Measurements from ENCODE around the gene DUS1L. TPM values are rescaled to one million over a fixed set of nuclear protein-coding genes. Genes with fewer than 3 reads are reported as not detected.

The DUS1L gene
- polyA plus RNA-seq, 1 of the 3 experiments (the other 2 are of a cell fraction): 163 TPM

Other genes starting within 250 kb of the DUS1L start
- gene MCRIP1, start 232.5 kb downstream of the DUS1L start, polyA plus RNA-seq (2012; rRNA removed): 120 and 156 TPM in 2 replicates
- gene PPP1R27, start 230.8 kb downstream of the DUS1L start, polyA plus RNA-seq (2012; rRNA removed): 0.07 and 0.16 TPM in 2 replicates
- 112 and 165 TPM in 2 replicates for gene P4HB, start 205.3 kb downstream of the DUS1L start, polyA plus RNA-seq (2012; rRNA removed)
- gene ARHGDIA, start 194.5 kb downstream of the DUS1L start, polyA plus RNA-seq (2012; rRNA removed): 184 and 385 TPM in 2 replicates
- gene ALYREF, start 174.2 kb downstream of the DUS1L start, polyA plus RNA-seq (2012; rRNA removed): 176 and 269 TPM in 2 replicates
- 1,022 and 1,275 TPM in 2 replicates for gene ANAPC11, start 174.1 kb downstream of the DUS1L start, polyA plus RNA-seq (2012; rRNA removed)
- 0.91 and 2.4 TPM in 2 replicates for gene NPB, start 163.6 kb downstream of the DUS1L start, polyA plus RNA-seq (2012; rRNA removed)
- 46.2 and 54.1 TPM in 2 replicates for gene PCYT2, start 154.4 kb downstream of the DUS1L start, polyA plus RNA-seq (2012; rRNA removed)
- gene SIRT7, start 147.6 kb downstream of the DUS1L start, polyA plus RNA-seq (2012; rRNA removed): 32.6 and 34.1 TPM in 2 replicates
- 30.3 and 38.7 TPM in 2 replicates for gene MAFG, start 138.1 kb downstream of the DUS1L start, polyA plus RNA-seq (2012; rRNA removed)
- gene PYCR1, start 128.5 kb downstream of the DUS1L start, polyA plus RNA-seq (2012; rRNA removed): 121 and 165 TPM in 2 replicates
- not detected in 2 replicates for gene MYADML2, start 118.6 kb downstream of the DUS1L start, polyA plus RNA-seq (2012; rRNA removed)
- 0.33 and 0.36 TPM in 2 replicates for gene NOTUM, start 104.6 kb downstream of the DUS1L start, polyA plus RNA-seq (2012; rRNA removed)
- 27.5 and 36.2 TPM in 2 replicates for gene ASPSCR1, start 88.2 kb downstream of the DUS1L start, polyA plus RNA-seq (2012; rRNA removed)
- gene CENPX, start 42.9 kb downstream of the DUS1L start, polyA plus RNA-seq (2012; rRNA removed): 247 and 255 TPM in 2 replicates
- gene LRRC45, start 42.5 kb downstream of the DUS1L start, polyA plus RNA-seq (2012; rRNA removed): 30.3 and 31.5 TPM in 2 replicates
- 69.9 and 83.6 TPM in 2 replicates for gene RAC3, start 34.1 kb downstream of the DUS1L start, polyA plus RNA-seq (2012; rRNA removed)
- 153 and 190 TPM in 2 replicates for gene DCXR, start 28.1 kb downstream of the DUS1L start, polyA plus RNA-seq (2012; rRNA removed)
- gene RFNG, start 14.0 kb downstream of the DUS1L start, polyA plus RNA-seq (2012; rRNA removed): 54.4 and 68.6 TPM in 2 replicates
- 264 and 272 TPM in 2 replicates for gene GPS1, start 13.9 kb downstream of the DUS1L start, polyA plus RNA-seq (2012; rRNA removed)
- gene FASN, start 32.4 kb upstream of the DUS1L start, polyA plus RNA-seq (2012; rRNA removed): 28.1 and 55.1 TPM in 2 replicates
- gene CCDC57, start 147.0 kb upstream of the DUS1L start, polyA plus RNA-seq (2012; rRNA removed): 68.6 and 82.9 TPM in 2 replicates
- 68.8 and 70.7 TPM in 2 replicates for gene SLC16A3, start 163.2 kb upstream of the DUS1L start, polyA plus RNA-seq (2012; rRNA removed)
- 133 and 216 TPM in 2 replicates for gene CSNK1D, start 207.9 kb upstream of the DUS1L start, polyA plus RNA-seq (2012; rRNA removed)